Neutrophil (primary cell): ENCODE data around the gene ZBTB12.

Experiments used
- H3K27ac ChIP-seq: fragments of 200-600 bp; sonication (generic); 2 replicates; pipeline ENCODE4 v1.5.1; 2016; ENCODE audit warnings: mild to moderate bottlenecking, moderate library complexity
- H3K27me3 ChIP-seq: fragments of 200-600 bp; sonication (generic); 2 replicates; pipeline ENCODE4 v1.6.0; 2016; ENCODE audit warnings: mild to moderate bottlenecking
- H3K36me3 ChIP-seq: fragments of 200-600 bp; sonication (generic); 2 replicates; pipeline ENCODE4 v1.5.1; 2017
- H3K4me1 ChIP-seq, 2 experiments: fragments of 200-600 bp in 1 of 2; sonication (generic) in 1 of 2; 1 replicate in 1 of 2; 2 replicates in 1 of 2; pipeline versions ENCODE4 v1.5.1 to v1.6.1; 2013 to 2016; ENCODE audit warnings: low read depth in 1 of 2, low read length in 1 of 2, mild to moderate bottlenecking in 1 of 2, moderate library complexity in 1 of 2; ENCODE audit not compliant: control insufficient read depth in 1 of 2, insufficient read depth in 1 of 2
- H3K4me3 ChIP-seq, 2 experiments: fragments of 200-600 bp in 1 of 2; sonication (generic) in 1 of 2; 1 replicate in 1 of 2; 2 replicates in 1 of 2; pipeline ENCODE4 v1.5.1; 2013 to 2016; ENCODE audit warnings: low read depth in 1 of 2, low read length in 1 of 2, mild to moderate bottlenecking in 1 of 2, moderate library complexity in 1 of 2
- H3K9me3 ChIP-seq: fragments of 200-600 bp; sonication (generic); 2 replicates; pipeline ENCODE4 v1.5.1; 2016
- CTCF ChIP-seq: fragments of 200-600 bp; sonication (generic); IDR thresholded peaks from 2 replicates; pipeline ENCODE4 v1.5.1; 2016; ENCODE audit warnings: antibody characterized with exemption

ZBTB12 gene

DNA sequence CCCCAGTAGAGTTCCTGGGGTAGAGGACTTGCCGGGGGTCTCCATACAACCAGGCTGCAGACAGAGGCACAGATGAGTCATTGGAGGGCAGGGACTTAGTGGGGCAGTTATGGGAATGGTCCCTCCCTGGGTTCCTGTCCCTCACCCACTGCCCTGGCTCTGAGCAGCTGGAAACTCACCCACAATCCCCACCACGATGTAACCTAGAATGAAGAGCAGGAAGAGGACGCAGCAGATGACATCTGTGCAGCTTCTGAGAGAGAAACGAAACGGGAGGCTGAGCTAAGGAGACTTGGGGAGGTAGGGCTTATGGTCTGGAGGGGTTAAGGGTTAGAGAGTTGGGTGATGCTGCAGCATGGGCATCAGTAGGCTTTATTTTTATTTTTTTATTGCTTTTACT lies 26.0 kb downstream of the ZBTB12 start:
- no peak overlapping the region for H3K27ac ChIP-seq
- H3K4me1 ChIP-seq: no peaks in the 10 kb centered on the region
- TF ChIP-seq CTCF: no peak
- no peak overlapping the region for H3K4me3 ChIP-seq
- no peaks in the 10 kb centered on the region for H3K27me3 ChIP-seq
- H3K36me3 ChIP-seq: peaks cover 15% of the 10 kb centered on the region
- H3K9me3 ChIP-seq: no peaks in the 10 kb centered on the region

DNA sequence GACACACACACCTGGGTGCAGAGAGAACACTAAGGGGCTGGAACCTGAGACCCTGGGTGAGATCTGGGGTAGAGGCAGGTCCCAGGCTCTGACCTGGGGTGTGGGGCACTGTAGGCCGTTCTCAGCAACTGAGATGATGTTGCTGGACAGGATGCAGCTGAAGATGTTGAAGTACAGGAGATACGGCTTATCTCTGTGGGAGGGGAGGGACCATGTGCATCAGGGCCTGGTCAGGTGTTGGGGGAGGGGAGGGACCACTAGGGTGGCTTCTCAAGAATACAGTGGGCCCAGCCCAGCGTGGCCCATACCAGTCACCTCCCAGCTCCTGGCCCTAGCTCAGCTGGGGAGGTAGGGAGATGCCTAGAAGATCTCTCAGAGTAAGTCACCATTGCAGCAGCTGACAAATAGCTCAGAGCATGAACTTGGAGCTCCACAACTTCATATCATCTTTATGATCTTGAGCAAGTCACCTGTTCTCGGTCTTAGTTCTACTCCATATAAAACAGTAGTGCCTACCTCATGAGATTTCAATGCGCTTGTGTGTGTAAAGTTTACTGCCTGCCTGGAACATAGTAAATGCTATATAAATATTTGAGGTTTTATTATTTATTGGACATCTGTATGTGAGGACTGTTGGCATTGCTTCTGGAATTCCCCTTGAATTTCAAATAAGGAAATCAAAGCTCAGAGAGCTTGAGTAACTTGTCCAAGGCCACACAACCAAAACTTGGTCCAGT lies 26.9 kb downstream of the ZBTB12 start:
- Histone ChIP-seq H3K9me3 (no peaks in the 10 kb centered on the region), H3K4me3 (no peak overlapping the region), H3K27ac (no peak overlapping the region), H3K4me1 (no peaks in the 10 kb centered on the region), H3K27me3 (no peaks in the 10 kb centered on the region), H3K36me3 (peaks cover 6% of the 10 kb centered on the region)
- no peak for TF ChIP-seq CTCF

- Histone ChIP-seq H3K36me3 (no peaks in the 10 kb centered on the region), H3K4me3 (no peak overlapping the region), H3K27me3 (peaks cover 1% of the 10 kb centered on the region), H3K27ac (no peak overlapping the region), H3K9me3 (no peaks in the 10 kb centered on the region), H3K4me1 (no peaks in the 10 kb centered on the region)
- no peak for TF ChIP-seq CTCF
These were observed 27.7 kb downstream of the ZBTB12 start for GRCh38 chr6:31874084-31874670.

- H3K36me3 ChIP-seq: no peaks in the 10 kb centered on the region
- TF ChIP-seq CTCF: no peak
- H3K4me3 ChIP-seq: no peak overlapping the region
- peaks cover 8% of the 10 kb centered on the region for H3K27me3 ChIP-seq
- no peaks in the 10 kb centered on the region for H3K9me3 ChIP-seq
- no peak overlapping the region for H3K27ac ChIP-seq
- no peaks in the 10 kb centered on the region for H3K4me1 ChIP-seq
These were observed 30.7 kb downstream of the ZBTB12 start for GRCh38 chr6:31871046-31871659.

DNA sequence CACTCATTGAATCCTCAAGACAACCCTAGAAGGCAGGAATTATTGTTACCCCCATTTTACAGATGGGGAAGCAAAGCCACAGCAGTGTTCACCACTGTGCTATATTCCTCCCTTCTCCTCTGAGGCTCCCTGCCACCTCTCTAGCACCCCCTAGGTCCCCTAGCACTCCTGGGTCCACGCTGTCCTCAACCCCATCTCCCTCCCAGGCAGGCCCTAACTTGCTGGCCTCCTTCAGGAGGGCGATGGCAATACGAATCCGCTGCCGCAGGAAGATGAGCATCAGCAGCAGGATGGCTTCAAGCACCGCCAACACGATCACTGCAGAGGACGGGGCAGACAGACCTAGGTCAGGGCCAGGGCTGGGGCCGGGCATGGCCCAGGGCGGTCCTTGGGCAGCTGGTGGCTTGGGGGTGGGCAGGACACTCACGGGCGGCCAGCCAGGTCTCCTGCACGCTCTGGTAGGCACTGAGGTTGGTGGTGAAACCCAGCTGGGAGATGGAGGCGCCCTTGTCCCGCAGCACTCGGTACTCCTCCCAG lies 31.4 kb downstream of the ZBTB12 start:
- no peak for TF ChIP-seq CTCF
- no peaks in the 10 kb centered on the region for H3K9me3 ChIP-seq
- no peak overlapping the region for H3K4me3 ChIP-seq
- no peak overlapping the region for H3K27ac ChIP-seq
- H3K4me1 ChIP-seq: no peaks in the 10 kb centered on the region
- H3K27me3 ChIP-seq: peaks cover 8% of the 10 kb centered on the region
- no peaks in the 10 kb centered on the region for H3K36me3 ChIP-seq
